NB4 (cell line): ENCODE measurements around the gene DYNLRB2.

Experiments used
- DNase-seq: peaks from one replicate; pipeline ENCODE4 v3.0.0; 2010; ENCODE audit warnings: low read depth
- H3K4me3 ChIP-seq: one replicate; pipeline ENCODE4 v1.5.1; 2011; ENCODE audit warnings: mild to moderate bottlenecking, low read depth, low read length, moderate library complexity
- MYC ChIP-seq: IDR thresholded peaks from 2 replicates; pipeline ENCODE4 v1.6.1; 2011; ENCODE audit warnings: low read depth, low read length
- POLR2A ChIP-seq: IDR thresholded peaks from 2 replicates; pipeline ENCODE4 v1.6.1; 2011; ENCODE audit warnings: mild to moderate bottlenecking; ENCODE audit not compliant: insufficient read length; ENCODE audit errors: extremely low read depth
- TF ChIP-seq, protein P1 (sequence below): IDR thresholded peaks from one replicate; pipeline ENCODE4 v1.5.1; 2012; ENCODE audit warnings: low read depth, low read length
- TF ChIP-seq, protein P2 (sequence below): IDR thresholded peaks from 2 replicates; pipeline ENCODE4 v1.6.1; 2011; ENCODE audit warnings: low read depth, low read length

DYNLRB2 gene

DNA sequence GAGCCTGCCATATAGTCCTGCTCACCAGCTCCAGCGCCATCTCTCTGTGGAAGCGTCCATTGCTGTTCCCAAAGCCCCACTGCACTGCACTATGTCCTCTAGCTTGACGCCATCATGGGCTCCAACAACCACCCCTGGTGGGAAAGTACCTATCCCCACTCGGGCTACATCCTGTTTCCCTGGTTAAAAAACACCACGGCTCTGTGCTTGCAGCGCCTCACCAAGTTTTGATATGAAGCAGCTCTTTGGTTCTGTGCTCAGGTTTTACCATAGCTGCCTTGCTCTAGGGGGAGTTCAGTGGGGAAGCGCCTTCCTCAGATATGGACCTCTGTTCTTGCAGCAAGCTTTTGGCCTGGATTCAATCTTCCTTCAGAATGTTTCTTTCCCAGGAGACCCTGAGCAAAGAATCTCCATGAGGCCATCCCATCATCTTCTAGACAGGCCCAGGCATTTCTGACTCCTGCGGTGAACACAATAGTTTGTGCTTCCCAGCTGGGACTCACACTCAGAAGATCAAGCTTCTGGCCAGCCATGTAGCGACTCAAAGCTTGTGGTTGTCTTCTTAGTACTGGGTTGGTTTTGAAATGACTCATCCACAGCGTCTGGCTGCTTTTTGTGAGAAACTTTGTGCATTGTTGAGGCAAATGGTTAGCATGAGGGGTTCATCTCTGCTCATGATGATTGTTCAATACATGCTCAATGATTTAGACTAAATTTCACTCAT is 39.5 kb downstream of the DYNLRB2 start:
- TF ChIP-seq, protein P1, sequence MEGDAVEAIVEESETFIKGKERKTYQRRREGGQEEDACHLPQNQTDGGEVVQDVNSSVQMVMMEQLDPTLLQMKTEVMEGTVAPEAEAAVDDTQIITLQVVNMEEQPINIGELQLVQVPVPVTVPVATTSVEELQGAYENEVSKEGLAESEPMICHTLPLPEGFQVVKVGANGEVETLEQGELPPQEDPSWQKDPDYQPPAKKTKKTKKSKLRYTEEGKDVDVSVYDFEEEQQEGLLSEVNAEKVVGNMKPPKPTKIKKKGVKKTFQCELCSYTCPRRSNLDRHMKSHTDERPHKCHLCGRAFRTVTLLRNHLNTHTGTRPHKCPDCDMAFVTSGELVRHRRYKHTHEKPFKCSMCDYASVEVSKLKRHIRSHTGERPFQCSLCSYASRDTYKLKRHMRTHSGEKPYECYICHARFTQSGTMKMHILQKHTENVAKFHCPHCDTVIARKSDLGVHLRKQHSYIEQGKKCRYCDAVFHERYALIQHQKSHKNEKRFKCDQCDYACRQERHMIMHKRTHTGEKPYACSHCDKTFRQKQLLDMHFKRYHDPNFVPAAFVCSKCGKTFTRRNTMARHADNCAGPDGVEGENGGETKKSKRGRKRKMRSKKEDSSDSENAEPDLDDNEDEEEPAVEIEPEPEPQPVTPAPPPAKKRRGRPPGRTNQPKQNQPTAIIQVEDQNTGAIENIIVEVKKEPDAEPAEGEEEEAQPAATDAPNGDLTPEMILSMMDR: no peak
- TF ChIP-seq, protein P2, sequence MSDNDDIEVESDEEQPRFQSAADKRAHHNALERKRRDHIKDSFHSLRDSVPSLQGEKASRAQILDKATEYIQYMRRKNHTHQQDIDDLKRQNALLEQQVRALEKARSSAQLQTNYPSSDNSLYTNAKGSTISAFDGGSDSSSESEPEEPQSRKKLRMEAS: no peak
- TF ChIP-seq MYC (no peak), POLR2A (no peak)
- DNase-seq: no peak
- H3K4me3 ChIP-seq: no peak overlapping the region

DNA sequence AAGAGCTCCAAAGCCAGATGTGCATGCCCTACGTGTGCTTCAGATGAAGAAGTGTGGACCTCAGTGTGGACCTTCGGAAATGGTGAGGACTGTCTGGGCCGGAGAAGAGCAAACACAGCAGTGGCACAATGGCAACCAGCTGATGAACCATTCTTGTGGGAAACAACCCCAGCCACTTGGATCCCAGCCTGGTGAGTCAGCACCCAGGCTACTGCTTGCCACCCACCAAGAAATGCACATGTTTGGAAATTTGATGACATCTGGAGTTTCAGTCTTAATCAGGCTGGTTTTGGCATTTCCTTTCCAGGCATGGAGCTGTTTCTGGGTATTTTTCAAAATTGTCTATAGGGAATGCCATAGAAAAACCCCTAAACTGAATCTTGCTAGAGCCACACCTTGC is 42.7 kb downstream of the DYNLRB2 start:
- no peak for DNase-seq
- TF ChIP-seq POLR2A (no peak), MYC (no peak)
- TF ChIP-seq, protein P1: no peak
- TF ChIP-seq, protein P2: no peak
- H3K4me3 ChIP-seq: no peak overlapping the region

DNA sequence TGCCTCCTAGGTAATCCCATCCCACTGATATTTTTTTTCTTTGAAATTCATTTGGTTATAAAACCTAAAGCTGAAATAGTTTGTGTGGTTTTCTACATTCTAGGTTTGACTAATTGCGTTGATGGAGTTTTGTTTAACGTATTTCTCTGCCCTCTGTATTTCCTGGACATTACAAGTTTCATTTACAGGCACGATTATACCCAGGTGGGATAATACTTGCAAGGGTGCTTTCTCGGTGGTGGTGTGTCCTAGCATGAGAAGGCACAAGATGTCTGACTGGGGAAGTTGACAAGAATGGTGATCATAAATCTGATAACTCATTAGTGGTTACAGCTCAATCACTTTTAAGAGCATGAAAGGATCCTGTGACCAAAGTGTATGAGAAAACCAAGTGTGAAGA is 45.0 kb downstream of the DYNLRB2 start:
- TF ChIP-seq, protein P1: no peak
- TF ChIP-seq MYC (no peak), POLR2A (no peak)
- TF ChIP-seq, protein P2: no peak
- DNase-seq: no peak
- no peak overlapping the region for H3K4me3 ChIP-seq

DNA sequence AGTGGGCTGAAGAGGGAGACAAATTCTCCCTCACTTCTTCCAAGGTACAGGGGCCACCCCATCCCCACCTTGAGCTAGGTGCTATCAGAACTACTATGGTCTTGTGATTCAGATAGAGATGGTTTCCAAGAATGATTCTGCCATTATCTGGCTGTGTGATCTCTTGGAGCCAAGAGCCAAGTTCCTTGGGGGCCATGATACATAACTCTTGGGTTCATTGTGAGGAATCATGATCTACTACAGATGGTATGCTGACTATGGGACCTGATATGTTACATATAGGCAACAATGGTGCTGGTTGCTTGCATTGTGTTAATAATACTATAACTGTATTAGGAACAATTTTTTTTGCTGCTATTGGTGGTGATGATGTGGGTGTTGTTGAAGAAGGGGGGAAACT is 45.7 kb downstream of the DYNLRB2 start:
- TF ChIP-seq, protein P2: no peak
- TF ChIP-seq MYC (no peak), POLR2A (no peak)
- TF ChIP-seq, protein P1: no peak
- H3K4me3 ChIP-seq: no peak overlapping the region
- DNase-seq: no peak

DNA sequence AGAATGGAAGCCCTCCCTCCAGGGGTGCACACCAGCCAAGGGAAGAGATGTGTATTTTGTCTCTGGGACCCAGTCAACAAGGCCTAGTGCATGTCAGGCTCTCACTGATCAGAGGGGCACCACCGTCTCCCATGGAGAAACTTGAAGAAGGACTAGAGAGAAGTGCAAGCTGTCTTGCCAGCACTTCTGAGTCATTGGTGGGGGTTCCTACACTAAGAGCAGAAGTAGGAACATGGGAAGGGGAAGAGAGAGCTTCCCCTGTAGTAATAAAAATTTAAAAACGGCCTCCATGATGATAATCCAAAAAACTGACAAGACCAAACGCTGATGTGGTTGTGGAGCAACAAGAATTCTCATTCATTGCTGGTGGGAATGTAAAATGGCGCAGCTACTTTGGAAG is 46.3 kb downstream of the DYNLRB2 start:
- TF ChIP-seq, protein P2: no peak
- TF ChIP-seq POLR2A: no peak
- TF ChIP-seq, protein P1: no peak
- H3K4me3 ChIP-seq: no peak overlapping the region
- DNase-seq: no peak
